ENCODE measurements around the gene OBSCN.

OBSCN gene

DNA sequence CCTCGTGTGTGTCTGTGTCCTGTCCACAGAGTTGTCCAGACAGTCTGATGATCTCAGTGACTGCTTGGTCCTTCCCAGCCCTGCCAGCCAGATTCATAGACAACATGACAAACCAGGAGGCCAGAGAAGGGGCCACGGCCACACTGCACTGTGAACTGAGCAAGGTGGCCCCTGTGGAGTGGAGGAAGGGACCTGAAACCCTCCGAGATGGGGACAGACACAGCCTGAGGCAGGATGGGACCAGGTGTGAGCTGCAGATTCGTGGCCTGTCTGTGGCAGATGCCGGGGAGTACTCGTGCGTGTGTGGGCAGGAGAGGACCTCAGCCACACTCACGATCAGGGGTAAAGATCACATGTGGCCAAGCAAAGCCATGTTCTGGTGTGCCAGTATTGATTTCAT is 96.4 kb downstream of the OBSCN start:
- no peak for DNase-seq (ENCODE audit: low read depth in 4 of 4, low spot score in 1 of 4)

DNA sequence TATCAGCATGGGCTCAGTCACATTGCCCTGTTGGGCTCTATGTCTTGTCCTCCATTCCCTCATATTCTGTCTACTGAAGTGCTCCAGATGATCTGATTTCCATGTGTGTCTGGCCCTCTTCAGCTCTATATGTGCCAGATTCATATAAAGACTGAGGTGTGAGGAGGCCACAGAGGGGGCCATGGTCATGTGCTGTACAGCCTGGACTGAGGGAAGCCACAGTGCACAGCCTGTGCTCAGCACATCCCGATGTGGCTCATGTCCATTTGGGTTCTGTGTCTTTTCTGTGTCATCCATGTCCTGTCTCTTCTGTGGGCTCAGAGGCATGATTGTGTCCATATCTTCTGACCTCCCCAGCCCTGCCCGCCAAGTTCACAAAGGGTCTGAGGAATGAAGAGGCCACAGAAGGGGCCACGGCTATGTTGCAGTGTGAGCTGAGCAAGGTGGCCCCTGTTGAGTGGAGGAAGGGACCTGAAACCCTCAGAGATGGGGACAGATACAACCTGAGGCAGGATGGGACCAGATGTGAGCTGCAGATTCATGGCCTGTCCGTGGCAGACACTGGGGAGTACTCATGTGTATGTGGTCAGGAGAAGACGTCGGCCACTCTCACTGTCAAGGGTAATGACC is 97.0 kb downstream of the OBSCN start:
- no peak for DNase-seq (ENCODE audit: low read depth in 4 of 4, low spot score in 1 of 4)

DNA sequence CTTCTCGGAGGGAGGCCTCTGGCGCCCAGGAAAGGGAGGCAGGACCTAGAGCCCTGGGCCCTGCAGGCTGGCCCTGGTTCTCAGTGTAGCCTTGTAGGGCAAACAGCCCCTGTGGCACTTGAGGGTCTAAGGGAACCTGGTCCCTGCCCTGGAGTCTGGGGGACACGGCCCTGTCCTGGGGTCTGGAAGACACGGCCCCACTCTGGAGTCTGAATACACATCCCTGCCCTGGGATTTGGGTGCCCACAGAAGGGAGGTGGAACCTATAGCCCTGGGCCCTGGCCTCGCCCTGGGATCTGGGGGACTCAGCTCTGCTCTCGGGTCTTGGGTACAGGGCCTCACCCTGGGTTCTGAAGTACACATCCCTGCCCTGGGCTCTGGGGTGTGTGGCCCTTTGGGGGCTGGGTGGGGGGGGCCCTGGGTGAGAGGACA is 97.9 kb downstream of the OBSCN start:
- no peak for DNase-seq (ENCODE audit: low read depth in 4 of 4, low spot score in 1 of 4)

DNA sequence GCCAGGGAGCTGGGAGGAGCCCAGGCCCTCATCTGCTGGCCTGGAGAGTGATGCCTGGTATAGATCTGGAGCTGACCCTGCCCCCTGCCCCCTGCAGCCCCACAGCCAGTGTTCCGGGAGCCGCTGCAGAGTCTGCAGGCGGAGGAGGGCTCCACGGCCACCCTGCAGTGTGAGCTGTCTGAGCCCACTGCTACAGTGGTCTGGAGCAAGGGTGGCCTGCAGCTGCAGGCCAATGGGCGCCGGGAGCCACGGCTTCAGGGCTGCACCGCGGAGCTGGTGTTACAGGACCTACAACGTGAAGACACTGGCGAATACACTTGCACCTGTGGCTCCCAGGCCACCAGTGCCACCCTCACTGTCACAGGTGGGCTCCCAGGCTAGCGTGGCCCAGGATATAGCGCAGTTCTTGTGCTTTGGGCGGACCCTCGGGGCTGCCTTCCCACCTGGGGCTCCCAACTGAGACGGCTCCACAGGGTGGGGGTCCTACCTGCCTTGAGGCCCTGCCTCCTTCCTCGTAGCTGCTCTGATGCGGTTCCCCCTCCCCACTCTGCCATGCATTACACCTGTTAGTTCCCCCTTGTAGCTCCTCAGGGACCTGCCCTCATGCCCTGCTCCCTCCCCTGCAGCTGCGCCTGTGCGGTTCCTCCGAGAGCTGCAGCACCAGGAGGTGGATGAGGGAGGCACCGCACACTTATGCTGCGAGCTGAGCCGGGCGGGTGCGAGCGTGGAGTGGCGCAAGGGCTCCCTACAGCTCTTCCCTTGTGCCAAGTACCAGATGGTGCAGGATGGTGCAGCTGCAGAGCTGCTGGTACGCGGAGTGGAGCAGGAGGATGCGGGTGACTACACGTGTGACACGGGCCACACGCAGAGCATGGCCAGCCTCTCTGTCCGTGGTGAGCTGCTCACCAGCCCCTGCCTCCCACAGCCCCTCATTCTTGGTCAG is 98.7 kb downstream of the OBSCN start:
- DNase-seq (ENCODE audit: low read depth in 4 of 4, low spot score in 1 of 4), result no peak

DNA sequence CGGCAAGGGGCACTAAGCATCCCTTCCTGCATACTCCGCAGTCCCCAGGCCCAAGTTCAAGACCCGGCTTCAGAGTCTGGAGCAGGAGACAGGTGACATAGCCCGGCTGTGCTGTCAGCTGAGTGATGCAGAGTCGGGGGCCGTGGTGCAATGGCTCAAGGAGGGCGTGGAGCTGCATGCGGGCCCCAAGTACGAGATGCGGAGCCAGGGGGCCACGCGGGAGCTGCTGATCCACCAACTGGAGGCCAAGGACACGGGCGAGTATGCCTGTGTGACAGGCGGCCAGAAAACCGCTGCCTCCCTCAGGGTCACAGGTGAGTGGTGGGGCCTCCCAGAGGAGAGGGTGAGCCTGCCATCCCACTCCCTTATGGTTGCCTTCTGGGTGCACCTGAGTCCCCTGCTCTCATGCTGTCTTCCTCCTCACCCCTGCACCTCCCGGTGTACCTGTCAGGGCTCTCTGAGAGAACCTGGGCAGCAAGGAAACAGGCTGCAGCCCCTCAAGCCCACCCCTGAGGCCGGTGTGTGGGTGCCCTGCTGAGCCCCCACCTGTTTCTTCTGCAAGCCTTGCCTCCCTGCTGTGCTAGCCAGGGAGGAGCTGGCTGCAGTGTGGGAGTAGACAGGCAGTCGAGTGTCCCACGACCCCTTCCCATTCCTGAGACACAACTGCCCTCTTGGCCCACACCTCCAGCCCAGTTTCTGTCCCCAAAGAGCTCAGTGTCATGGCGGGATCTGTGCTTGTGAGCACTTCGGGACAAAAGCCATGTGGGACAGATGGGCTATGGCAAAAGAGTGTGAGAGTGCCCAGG is 99.6 kb downstream of the OBSCN start:
- DNase-seq (ENCODE audit: low read depth in 4 of 4, low spot score in 1 of 4), result no peak

DNA sequence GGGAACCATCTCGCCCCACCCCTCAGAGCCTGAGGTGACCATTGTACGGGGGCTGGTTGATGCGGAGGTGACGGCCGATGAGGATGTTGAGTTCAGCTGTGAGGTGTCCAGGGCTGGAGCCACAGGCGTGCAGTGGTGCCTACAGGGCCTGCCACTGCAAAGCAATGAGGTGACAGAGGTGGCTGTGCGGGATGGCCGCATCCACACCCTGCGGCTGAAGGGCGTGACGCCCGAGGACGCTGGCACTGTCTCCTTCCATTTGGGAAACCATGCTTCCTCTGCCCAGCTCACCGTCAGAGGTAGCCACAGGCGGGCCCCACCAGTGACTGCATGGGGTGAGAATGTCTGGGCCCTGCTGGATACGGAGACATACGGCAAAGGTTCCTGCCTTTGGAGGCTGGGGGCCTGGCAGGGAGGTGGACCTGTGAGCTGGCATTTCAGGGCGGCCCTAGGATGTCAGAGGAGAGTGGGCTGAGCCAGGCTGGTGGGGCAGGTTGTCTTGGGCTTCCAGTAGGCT is 100.3 kb downstream of the OBSCN start:
- DNase-seq (ENCODE audit: low read depth in 4 of 4, low spot score in 1 of 4), result no peak

DNA sequence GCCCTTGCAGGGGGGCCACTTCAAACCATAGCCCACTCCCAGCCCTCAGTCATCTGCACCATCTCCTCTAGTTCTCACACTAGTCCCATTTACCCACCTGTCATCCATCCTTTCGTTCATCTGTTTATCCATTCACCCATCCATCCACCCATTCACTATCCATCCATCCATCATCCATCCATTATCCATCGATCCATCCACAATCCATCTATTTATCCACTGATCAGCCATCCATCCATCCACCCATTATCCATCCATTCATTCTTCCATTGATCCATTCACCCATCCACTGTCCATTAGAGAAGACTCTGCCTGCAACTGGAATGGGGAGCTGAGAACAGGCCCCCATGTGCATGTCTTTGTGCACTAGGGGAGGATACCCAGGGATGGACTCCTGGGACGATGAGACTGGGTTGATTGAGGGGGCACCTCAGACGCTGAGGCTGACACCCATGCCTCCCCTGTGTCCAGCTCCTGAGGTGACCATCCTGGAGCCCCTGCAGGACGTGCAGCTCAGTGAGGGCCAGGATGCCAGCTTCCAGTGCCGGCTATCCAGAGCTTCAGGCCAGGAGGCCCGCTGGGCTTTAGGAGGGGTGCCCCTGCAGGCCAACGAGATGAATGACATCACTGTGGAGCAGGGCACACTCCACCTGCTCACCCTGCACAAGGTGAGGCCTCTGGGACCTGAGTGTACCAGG is 100.9 kb downstream of the OBSCN start:
- no peak for DNase-seq (ENCODE audit: low read depth in 4 of 4, low spot score in 1 of 4)

DNA sequence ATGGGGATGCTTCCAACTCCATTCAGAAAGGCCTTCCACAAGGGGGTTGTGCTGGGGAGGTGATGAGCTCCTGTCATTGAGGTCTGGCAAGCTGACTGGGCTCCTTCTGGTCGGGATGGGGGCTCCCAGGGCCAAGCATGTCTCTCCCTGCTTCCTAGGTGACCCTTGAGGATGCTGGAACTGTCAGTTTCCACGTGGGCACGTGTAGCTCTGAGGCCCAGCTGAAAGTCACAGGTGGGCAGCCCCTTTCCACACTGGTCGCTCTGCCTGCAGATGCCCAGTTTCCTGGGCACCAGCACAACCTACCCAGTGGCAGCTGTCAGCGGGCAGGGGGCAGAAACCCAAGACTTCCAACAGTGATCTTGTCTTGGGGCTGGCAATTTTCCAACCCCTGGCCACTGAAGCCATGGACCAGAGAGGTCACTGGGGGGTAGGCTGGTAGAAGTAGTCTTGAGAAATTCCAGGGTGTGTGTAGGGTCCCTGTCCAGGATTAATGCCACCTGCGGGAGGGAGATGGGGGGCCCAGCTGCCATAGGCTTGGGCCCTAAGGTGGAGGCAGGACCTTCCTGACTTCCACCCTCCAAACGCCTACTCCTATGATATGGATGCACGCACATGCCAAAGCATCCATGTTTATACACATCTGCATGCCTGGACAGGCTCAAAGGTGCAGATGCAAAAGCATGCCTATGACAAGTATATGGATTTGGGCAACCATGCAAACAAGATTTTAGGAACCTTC is 101.7 kb downstream of the OBSCN start:
- DNase-seq (ENCODE audit: low read depth in 4 of 4, low spot score in 1 of 4), result no peak

DNA sequence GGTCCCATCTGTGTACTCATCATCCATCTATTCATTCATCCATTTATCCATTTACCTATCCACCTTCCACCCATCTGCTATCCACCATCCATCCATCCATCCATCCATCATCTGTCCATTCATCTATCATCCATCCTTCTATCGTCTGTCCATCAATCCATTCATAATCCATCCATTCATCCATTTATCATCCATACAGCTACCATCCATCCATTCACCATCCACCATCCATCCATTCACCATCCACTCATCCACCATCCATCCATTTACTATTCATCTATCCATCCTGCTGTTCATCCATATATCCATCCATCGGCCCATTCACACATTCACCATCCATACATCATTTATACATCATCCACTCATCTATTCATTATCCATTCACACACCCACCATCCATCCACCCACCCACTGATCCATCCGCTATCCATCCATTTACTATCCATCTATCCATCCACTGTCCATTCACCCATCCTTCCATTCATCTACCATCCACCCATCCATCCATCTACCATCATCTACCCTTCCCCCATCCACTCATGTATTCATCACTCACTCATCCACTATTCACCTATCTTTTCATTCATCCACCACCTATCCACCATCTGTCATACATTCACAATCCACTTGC is 102.4 kb downstream of the OBSCN start:
- no peak for DNase-seq (ENCODE audit: low read depth in 4 of 4, low spot score in 1 of 4)

DNA sequence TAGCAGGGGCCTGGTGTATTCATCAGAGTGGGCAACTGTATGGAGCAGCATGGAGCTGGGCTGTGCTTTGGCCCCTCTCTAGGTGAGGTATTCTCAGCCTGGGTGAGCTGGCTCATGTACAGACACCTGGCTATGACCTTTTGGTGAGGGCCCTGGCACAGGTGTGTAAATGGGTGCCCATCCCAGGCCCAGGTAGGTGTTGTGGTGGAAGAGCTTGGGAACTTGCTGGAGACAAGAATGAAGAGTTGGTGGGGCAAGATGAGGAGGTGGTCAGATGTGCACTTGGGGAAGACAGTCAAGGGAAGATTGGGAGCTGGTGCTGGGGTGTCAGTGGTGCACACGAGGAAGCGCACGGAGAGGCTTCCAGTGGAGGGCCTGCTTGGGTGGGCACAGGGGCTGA is 103.2 kb downstream of the OBSCN start:
- no peak for DNase-seq (ENCODE audit: low read depth in 4 of 4, low spot score in 1 of 4)

DNA sequence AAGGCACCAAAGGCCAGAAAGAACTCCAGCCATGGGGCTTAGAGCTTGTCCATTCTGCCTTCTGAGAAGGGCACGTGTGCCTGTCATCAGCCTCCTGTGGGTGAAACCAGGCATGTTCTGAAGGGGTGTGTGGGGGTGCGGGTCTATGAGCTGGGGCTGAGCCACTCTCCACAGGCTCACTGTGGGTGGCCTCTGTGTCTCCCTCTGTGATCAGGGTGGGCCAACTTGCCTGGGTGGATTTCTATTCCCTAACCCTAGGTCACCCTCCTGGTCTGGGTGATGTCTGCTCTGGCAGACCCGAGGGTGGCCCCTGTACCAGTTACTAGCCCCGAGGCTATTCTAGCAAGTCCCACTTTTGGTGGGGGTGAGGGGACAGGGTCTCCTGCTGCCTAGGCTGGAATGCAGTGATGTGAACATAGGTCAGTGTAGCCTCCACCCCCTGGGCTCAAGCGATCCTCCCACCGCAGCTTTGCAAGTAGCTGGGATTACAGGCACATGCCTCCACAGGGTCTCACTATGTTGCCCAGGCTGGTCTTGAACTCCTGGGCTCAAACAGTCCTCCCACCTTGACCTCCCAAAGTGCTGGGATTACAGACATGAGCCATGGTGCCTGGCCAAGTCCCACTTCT is 104.4 kb downstream of the OBSCN start:
- no peak for DNase-seq (ENCODE audit: low read depth in 4 of 4, low spot score in 1 of 4)

DNA sequence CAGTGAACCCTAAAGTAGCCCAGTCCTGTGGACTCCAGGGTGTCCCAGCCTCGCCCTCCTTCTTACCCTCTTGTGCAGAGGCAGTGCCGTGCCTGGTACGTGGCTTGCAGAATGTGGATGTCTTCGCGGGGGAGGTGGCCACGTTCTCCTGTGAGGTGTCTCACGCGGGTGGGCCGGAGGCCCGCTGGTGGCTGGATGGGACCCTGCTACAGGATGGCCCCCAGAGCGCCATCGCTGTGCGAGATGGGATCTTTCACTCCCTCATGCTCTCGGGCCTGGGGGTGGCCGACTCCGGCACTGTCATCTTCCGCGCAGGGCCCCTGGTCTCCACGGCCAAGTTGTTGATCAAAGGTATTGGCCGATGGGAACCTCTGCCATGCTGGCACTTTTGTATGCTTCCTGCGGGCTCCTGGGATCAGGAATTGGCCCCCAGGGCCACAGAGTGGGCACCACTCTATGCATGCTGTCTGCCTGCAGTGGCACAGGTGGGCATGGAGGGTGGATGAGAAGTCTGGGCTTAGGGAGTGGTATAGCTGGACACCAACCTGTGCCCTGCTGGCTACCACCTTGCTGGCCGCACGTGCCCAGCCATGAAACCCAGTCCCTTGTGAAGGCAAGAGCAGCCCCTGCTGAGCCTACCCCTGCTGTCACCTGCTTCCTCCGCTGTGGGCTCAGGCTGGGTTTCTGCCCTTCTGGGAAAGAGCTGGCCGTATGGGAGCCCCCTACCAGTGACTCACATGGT is 105.9 kb downstream of the OBSCN start:
- DNase-seq (ENCODE audit: low read depth in 4 of 4, low spot score in 1 of 4), result no peak

DNA sequence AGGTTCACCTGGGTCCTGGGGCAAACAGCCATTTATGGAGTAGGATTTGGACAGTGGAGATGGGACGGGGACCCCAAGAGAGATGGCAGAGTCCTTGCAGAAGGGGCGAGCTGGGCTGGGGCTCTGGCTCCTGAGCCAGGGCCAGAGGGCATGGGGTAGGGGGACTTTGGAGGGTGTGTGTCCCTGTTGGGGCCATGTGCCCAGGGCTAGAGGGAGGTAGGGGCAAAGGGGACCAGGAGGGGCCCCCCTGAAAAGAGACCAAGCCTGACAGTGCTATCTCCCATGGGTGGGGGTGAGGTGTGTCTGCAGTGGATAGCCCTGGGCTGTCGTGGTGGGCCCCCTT is 106.4 kb downstream of the OBSCN start:
- no peak for DNase-seq (ENCODE audit: low read depth in 4 of 4, low spot score in 1 of 4)

DNA sequence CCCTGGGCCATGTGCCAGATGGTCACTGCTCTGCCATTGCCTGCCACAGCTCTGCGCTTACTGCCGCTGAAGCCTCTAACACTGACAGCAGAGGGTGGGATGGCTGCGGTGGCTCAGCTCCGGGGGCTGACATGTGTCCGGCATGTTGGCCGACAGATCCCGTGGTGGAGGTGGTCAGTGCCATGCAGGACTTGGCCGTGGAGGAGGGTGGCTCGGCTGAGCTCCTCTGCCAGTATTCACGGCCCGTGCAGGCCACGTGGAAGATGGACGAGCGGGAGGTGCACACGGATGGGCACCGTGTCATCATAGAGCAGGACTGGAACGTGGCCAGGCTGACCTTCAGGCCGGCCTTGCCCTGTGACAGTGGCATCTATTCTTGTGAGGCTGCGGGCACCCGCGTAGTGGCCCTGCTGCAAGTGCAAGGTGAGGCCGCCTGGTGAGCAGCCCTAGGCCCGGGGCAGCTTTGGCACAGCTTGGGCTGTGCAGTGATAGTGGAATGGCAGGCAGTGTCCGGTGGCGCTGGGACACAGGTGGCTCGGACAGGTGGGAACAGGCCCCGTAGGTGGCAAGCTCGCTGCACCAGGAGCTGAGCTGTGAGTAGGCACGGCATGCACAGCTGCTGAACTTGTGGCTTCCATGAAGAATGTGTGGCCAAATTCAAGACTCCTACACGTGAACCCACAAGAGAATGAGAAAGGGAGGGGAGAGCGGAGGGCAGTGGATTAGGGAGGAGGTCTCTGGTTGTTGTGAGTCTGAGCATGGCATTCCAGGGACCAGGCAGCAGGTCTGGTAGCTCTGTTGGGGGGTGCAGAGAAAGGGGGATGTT is 107.0 kb downstream of the OBSCN start:
- no peak for DNase-seq (ENCODE audit: low read depth in 4 of 4, low spot score in 1 of 4)

DNA sequence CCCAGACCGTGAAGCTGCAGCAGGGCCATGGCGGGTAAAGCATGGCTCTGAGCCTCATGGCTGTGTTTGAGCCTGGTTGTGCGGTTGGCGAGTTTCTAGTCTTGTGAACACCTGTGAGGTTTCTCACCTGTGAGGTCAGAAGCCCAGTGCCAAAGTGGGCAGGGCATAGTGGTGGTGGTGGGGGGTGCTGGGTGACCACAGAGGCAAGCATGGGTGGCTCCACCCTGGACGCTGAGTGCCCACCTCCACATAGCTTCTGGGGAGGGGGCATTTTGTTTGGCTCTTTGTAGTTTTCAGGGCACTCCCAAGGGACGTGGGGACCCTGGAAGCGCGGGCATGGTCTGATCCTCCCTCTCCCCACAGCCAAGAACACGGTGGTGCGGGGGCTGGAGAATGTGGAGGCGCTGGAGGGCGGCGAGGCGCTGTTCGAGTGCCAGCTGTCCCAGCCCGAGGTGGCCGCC is 107.7 kb downstream of the OBSCN start:
- DNase-seq (ENCODE audit: low read depth in 4 of 4, low spot score in 1 of 4), result no peak

DNA sequence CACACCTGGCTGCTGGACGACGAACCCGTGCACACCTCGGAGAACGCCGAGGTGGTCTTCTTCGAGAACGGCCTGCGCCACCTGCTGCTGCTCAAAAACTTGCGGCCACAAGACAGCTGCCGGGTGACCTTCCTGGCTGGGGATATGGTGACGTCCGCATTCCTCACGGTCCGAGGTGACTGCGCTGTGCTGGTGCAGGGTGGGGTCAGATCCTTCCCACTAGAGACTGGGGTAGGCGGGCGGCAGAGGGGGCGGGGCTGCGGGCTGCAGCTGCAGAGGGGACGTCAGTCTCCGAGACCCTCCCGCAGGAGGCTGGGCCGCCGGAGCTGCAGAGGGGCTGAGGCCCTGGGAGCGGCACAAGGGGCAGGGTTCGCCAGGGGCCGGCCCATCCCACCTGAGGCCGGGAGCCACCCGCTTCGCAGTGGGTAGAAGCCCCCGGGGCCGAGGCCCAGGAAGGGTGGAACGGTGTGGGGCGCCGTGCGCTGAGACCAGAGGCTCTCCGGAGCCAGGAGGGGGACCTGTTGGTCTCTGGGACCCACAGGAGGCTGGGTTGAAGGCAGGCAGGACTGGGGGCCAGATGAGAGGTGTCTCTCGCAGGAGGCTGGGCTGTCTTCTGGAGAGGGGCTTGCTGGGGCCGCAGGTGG is 108.2 kb downstream of the OBSCN start:
- DNase-seq (ENCODE audit: low read depth in 4 of 4, low spot score in 1 of 4), result no peak

Measured in stimulated activated CD4-positive, alpha-beta T cell treated with anti-CD3 and anti-CD28 coated beads, Interleukin-1b, Interleukin-23, amount 100 ng/mL, for 24 hours (primary cell).